Uterus (tissue), 4 donors: ENCODE data around the gene NDUFB2. TPM values are rescaled to one million over a fixed set of nuclear protein-coding genes. Genes with fewer than 3 reads are reported as not detected.

Source experiments
- DNase-seq, 2 donors: peaks; one replicate each; pipeline ENCODE4 v3.0.0-alpha.2; 2019 to 2020
- H3K27ac ChIP-seq, 2 donors: fragments of 200-600 bp; sonication (generic); 1 replicate in 1 of 2; 2 replicates in 1 of 2; pipeline ENCODE4 v1.5.1; 2016 to 2018
- H3K27me3 ChIP-seq, 2 donors: fragments of 200-600 bp; sonication (generic); one replicate each; pipeline ENCODE4 v1.5.1; 2018 to 2019; ENCODE audit warnings: control low read depth in 1 of 2
- H3K36me3 ChIP-seq, 2 donors: fragments of 200-600 bp; sonication (generic); one replicate each; pipeline ENCODE4 v1.5.1; 2019; ENCODE audit warnings: control low read depth in 1 of 2
- H3K4me1 ChIP-seq, 2 donors: fragments of 200-600 bp; sonication (generic); one replicate each; pipeline ENCODE4 v1.5.1; 2018 to 2019; ENCODE audit warnings: control low read depth in 1 of 2
- H3K4me3 ChIP-seq, 2 donors: fragments of 200-600 bp; sonication (generic); 1 replicate in 1 of 2; 2 replicates in 1 of 2; pipeline ENCODE4 v1.5.1; 2018 to 2019; ENCODE audit warnings: mild to moderate bottlenecking in 1 of 2
- H3K9me3 ChIP-seq, 2 donors: fragments of 200-600 bp; sonication (generic); one replicate each; pipeline ENCODE4 v1.5.1; 2019; ENCODE audit warnings: control low read depth in 1 of 2
- POLR2A ChIP-seq, 2 donors: fragments of 450-650 bp; IDR thresholded peaks; one replicate each; pipeline ENCODE4 v1.6.1; 2016; ENCODE audit warnings: antibody characterized with exemption in 2 of 2, mild to moderate bottlenecking in 1 of 2, moderate library complexity in 1 of 2
- intact Hi-C: fragments of 100-400 bp; cut with DNase I; formaldehyde crosslinking; loops from one replicate; pipeline ENCODE4 v1.15.1; 2023; ENCODE audit warnings: low total_unique reads
- total RNA-seq, 4 donors: library from RNA; depleted of rRNA in 3 of 4; stranded (reverse); fragments of >200 nt in 3 of 4; gene quantifications; one replicate each; pipeline versions ENCODE4 v1.1.0 to v1.2.4, GENCODE V29; 2014 to 2023
- TF ChIP-seq, protein P1 (sequence below), 4 experiments: fragments of 200-600 bp in 2 of 4; fragments of 450-650 bp in 2 of 4; sonication (generic) in 2 of 4; IDR thresholded peaks; one replicate each; pipeline ENCODE4 v1.5.1; 2016 to 2019; ENCODE audit warnings: antibody characterized with exemption in 4 of 4, mild to moderate bottlenecking in 2 of 4, moderate library complexity in 1 of 4
- donor health status: DM: yes; HTN: yes; CAD: no.

Gene NDUFB2
- total RNA-seq, 4 donors from 2014 or later: 29.5 to 349 (median 157) TPM

DNA sequence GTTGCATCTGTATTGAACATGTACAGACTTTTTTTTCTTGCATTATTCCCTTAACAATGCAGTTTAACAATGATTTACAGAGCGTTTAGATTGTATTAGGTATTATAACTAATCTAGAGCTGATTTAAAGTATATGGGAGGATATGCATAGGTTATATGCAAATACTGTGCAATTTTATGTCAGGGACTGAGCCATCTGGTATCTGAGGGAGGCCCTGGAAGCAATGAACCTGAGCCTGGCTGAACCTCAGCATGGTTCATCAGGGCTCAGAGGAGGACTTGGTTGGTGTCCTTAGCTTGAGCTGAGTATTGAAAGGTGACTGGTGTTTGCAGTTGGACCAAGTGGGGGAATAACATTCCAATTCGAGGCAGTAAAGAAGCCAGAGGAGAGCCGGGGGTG, 19.0 kb upstream of the NDUFB2 start:
- intact Hi-C loops: no loop called here
- Histone ChIP-seq H3K4me1 (no peaks in the 10 kb centered on the region), H3K27ac (no peak overlapping the region), H3K36me3 (no peaks in the 10 kb centered on the region), H3K27me3 (no peaks in the 10 kb centered on the region), H3K9me3 (no peaks in the 10 kb centered on the region), H3K4me3 (no peak overlapping the region)
- TF ChIP-seq, protein P1, sequence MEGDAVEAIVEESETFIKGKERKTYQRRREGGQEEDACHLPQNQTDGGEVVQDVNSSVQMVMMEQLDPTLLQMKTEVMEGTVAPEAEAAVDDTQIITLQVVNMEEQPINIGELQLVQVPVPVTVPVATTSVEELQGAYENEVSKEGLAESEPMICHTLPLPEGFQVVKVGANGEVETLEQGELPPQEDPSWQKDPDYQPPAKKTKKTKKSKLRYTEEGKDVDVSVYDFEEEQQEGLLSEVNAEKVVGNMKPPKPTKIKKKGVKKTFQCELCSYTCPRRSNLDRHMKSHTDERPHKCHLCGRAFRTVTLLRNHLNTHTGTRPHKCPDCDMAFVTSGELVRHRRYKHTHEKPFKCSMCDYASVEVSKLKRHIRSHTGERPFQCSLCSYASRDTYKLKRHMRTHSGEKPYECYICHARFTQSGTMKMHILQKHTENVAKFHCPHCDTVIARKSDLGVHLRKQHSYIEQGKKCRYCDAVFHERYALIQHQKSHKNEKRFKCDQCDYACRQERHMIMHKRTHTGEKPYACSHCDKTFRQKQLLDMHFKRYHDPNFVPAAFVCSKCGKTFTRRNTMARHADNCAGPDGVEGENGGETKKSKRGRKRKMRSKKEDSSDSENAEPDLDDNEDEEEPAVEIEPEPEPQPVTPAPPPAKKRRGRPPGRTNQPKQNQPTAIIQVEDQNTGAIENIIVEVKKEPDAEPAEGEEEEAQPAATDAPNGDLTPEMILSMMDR (IDR thresholded peaks at IDR 0.05): no peak
- TF ChIP-seq POLR2A (IDR thresholded peaks at IDR 0.05): no peak
- DNase-seq: no peak

DNA sequence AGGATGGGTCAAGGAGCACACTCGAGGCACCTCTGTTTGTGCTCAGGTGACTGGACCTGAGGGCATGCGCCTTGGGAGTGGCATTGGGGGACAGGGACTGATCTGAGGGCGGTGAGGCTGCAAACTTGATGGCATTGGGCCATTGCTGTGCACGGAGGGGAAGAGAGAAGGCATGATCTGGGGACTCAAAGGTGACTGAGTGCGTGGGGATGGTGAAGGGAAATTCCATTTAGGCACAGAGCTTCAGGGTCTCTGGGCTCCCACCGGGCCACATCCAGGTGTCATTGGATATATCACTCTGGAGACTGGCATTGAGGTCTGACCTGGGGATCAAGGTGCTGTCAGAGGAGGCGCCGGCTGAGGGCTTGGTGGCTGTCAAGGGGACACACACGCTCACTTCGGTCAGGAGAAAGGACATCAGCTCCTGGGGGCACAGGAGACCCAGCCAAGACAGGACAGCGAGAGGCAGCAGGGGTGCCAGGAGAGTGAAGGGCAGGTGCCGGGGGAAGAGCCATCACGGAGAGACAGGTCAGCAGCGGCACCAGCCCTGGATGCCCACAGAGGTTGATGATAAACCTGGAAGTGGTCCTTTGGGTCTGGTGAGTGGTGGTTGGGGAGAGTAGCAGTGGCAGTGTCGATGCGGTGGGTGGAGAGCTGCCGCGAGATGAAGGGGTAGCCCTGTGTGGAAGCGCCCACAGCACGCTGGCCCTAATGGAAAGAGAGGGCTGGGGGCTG, 18.3 kb upstream of the NDUFB2 start:
- intact Hi-C loops: no loop called here
- Histone ChIP-seq H3K27ac (no peak overlapping the region), H3K36me3 (no peaks in the 10 kb centered on the region), H3K27me3 (no peaks in the 10 kb centered on the region), H3K9me3 (no peaks in the 10 kb centered on the region), H3K4me1 (no peaks in the 10 kb centered on the region), H3K4me3 (no peak overlapping the region)
- DNase-seq: no peak
- no peak for TF ChIP-seq POLR2A (IDR thresholded peaks at IDR 0.05)
- TF ChIP-seq, protein P1 (IDR thresholded peaks at IDR 0.05): no peak

DNA sequence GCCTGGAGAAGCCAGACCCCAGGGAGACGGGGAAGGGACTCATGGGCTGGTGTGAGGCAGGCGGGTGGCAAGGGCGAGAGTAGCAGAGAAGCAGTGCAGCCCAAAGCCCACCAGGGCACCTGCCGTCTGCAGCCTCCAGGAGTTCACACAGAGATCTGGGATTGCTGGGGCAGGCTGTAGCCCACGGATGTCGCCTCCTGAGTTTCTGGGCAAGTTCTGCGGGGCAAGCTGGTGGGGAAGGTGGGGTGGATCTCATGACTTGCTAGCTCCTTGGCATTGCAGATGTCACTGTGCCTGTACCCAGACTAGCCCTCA, 17.7 kb upstream of the NDUFB2 start:
- DNase-seq: no peak
- Histone ChIP-seq H3K9me3 (no peaks in the 10 kb centered on the region), H3K27me3 (no peaks in the 10 kb centered on the region), H3K4me1 (no peaks in the 10 kb centered on the region), H3K27ac (no peak overlapping the region), H3K36me3 (no peaks in the 10 kb centered on the region), H3K4me3 (no peak overlapping the region)
- TF ChIP-seq, protein P1 (IDR thresholded peaks at IDR 0.05): no peak
- TF ChIP-seq POLR2A (IDR thresholded peaks at IDR 0.05): no peak
- intact Hi-C loops: no loop called here

DNA sequence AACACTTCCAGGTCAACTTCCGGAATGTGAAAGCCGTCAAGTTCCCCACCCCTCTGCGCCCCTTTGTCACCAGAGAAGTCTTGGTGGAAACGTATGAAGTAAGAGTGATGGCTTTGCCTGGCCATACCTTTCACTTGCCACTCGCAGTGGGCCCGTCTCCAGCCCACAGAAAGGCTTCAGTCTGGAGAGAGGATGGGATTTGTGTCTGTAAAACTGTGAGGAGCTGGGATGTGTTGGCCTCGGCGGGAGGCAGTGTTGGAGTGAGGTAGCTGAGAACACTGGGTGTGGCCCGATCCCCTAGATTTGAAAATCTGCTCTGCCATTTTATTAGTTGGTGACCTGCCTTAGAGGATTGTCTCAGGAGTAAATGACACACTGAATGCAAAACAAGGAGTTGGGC, 17.3 kb upstream of the NDUFB2 start:
- TF ChIP-seq, protein P1 (IDR thresholded peaks at IDR 0.05): no peak
- no peak for TF ChIP-seq POLR2A (IDR thresholded peaks at IDR 0.05)
- Histone ChIP-seq H3K4me1 (no peaks in the 10 kb centered on the region), H3K9me3 (no peaks in the 10 kb centered on the region), H3K36me3 (no peaks in the 10 kb centered on the region), H3K27me3 (no peaks in the 10 kb centered on the region), H3K4me3 (no peak overlapping the region), H3K27ac (no peak overlapping the region)
- intact Hi-C loops: no loop called here
- DNase-seq: no peak

DNA sequence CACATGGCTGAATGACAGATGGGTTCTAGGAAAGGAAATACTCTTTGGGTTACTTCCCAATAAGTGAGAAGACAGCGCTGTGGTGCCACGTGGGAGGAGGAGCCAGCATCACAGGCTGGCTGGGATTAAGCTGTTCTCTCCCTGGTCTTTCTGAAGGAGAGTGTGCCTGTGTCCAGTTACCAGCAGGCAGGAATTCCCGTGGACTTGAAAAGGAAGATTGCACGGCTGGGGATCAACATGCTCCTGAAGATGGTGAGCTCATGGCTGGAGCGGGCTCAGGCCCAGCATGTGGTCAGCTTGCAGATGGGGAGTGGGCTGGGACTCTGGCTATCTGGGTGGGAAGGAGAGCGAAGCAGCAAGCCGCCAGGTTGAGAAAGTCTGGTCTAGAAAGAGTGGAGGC, 15.6 kb upstream of the NDUFB2 start:
- H3K27ac ChIP-seq: no peak overlapping the region
- TF ChIP-seq POLR2A (IDR thresholded peaks at IDR 0.05): no peak
- TF ChIP-seq, protein P1 (IDR thresholded peaks at IDR 0.05): no peak
- H3K36me3 ChIP-seq: no peaks in the 10 kb centered on the region

More for the DNA sequence above, 15.6 kb upstream of the NDUFB2 start:
- intact Hi-C loops: no loop called here
- H3K9me3 ChIP-seq: no peaks in the 10 kb centered on the region
- H3K4me3 ChIP-seq: no peak overlapping the region
- DNase-seq: no peak
- no peaks in the 10 kb centered on the region for H3K27me3 ChIP-seq
- no peaks in the 10 kb centered on the region for H3K4me1 ChIP-seq
